OCI-LY3 (cell line): ENCODE results near the gene SOX13.

Experiments
- H2AFZ ChIP-seq: fragments of 200-600, 300-600 bp; shearing (Covaris generic); 2 replicates; pipeline ENCODE4 v1.6.0; 2014; ENCODE audit warnings: antibody characterized with exemption, low read depth, low read length
- H3K27ac ChIP-seq: fragments of 200-600, 300-600 bp; sonication (generic); 2 replicates; pipeline ENCODE4 v1.5.1; 2014; ENCODE audit warnings: mild to moderate bottlenecking, low read length, moderate library complexity, mixed read lengths
- H3K27me3 ChIP-seq: fragments of 200-600, 300-600 bp; sonication (generic); 2 replicates; pipeline ENCODE4 v1.6.1; 2014; ENCODE audit warnings: low read depth, low read length, mixed read lengths
- H3K36me3 ChIP-seq: fragments of 200-600, 300-600 bp; sonication (generic); replicated peaks from 2 replicates; pipeline ENCODE3; 2014; ENCODE audit warnings: low read depth, low read length, mixed read lengths
- H3K4me1 ChIP-seq: fragments of 300-600, 200-600 bp; sonication (generic); 2 replicates; pipeline ENCODE4 v1.6.1; 2014; ENCODE audit warnings: low read length, mixed read lengths
- H3K4me2 ChIP-seq: fragments of 200-600, 300-600 bp; sonication (generic); 2 replicates; pipeline ENCODE4 v1.6.1; 2014; ENCODE audit warnings: low read length, mixed read lengths
- H3K4me3 ChIP-seq: fragments of 300-600, 200-600 bp; sonication (generic); 2 replicates; pipeline ENCODE4 v1.5.1; 2014; ENCODE audit warnings: antibody characterized with exemption, mild to moderate bottlenecking, low read length, moderate library complexity
- H3K79me2 ChIP-seq: fragments of 300-600, 200-600 bp; shearing (Covaris generic); 2 replicates; pipeline ENCODE4 v1.6.1; 2014; ENCODE audit warnings: mild to moderate bottlenecking, low read length, mixed read lengths
- H3K9ac ChIP-seq: fragments of 300-600, 200-600 bp; shearing (Covaris generic); 2 replicates; pipeline ENCODE4 v1.6.0; 2014; ENCODE audit warnings: mild to moderate bottlenecking, low read length, moderate library complexity
- H3K9me3 ChIP-seq: fragments of 200-600, 300-600 bp; shearing (Covaris generic); 2 replicates; pipeline ENCODE4 v1.6.1; 2014; ENCODE audit warnings: low read length, mixed read lengths; ENCODE audit not compliant: insufficient read depth
- H4K20me1 ChIP-seq: fragments of 200-600, 300-600 bp; sonication (generic); 2 replicates; pipeline ENCODE4 v1.6.1; 2016; ENCODE audit warnings: low read length, mixed read lengths; ENCODE audit not compliant: insufficient read depth
- CTCF ChIP-seq: fragments of 200-600, 300-600 bp; sonication (generic); IDR thresholded peaks from 2 replicates; pipeline ENCODE4 v1.5.1; 2014; ENCODE audit warnings: antibody characterized with exemption, low read length, low read depth
- EZH2phosphoT487 ChIP-seq: fragments of 200-600 bp; shearing (Covaris generic); IDR thresholded peaks from 2 replicates; pipeline ENCODE4 v1.6.1; 2018; ENCODE audit warnings: antibody characterized with exemption, mixed run types, low read depth

Gene SOX13

GRCh38 chr1:204110894-204111633, 38.1 kb downstream of the SOX13 start:
- H3K4me3 ChIP-seq = no peak overlapping the region
- no peak for TF ChIP-seq CTCF
- TF ChIP-seq EZH2phosphoT487 = no peak
- peaks cover 7% of the 10 kb centered on the region; the same call in 1 of the 2 replicates for H3K27me3 ChIP-seq
- H3K36me3 ChIP-seq = no peaks in the 10 kb centered on the region
- H3K79me2 ChIP-seq = no peaks in the 10 kb centered on the region
- H3K9me3 ChIP-seq = no peaks in the 10 kb centered on the region
- H2AFZ ChIP-seq = no peak overlapping the region
- H3K4me1 ChIP-seq = peaks cover 8% of the 10 kb centered on the region
- H3K4me2 ChIP-seq = no peak overlapping the region
- H3K9ac ChIP-seq = no peak overlapping the region
- no peak overlapping the region for H3K27ac ChIP-seq
- H4K20me1 ChIP-seq = no peaks in the 10 kb centered on the region

GRCh38 chr1:204112876-204113730, 40.2 kb downstream of the SOX13 start:
- H3K4me1 ChIP-seq = peaks cover 8% of the 10 kb centered on the region
- no peaks in the 10 kb centered on the region for H3K9me3 ChIP-seq
- H3K27ac ChIP-seq = no peak overlapping the region
- H3K9ac ChIP-seq = no peak overlapping the region
- H2AFZ ChIP-seq = no peak overlapping the region
- H4K20me1 ChIP-seq = no peaks in the 10 kb centered on the region
- no peaks in the 10 kb centered on the region for H3K27me3 ChIP-seq
- TF ChIP-seq EZH2phosphoT487 = no peak
- no peak for TF ChIP-seq CTCF
- H3K4me2 ChIP-seq = no peak overlapping the region
- no peak overlapping the region for H3K4me3 ChIP-seq
- H3K36me3 ChIP-seq = no peaks in the 10 kb centered on the region
- no peaks in the 10 kb centered on the region for H3K79me2 ChIP-seq

- Histone ChIP-seq H3K27ac (no peak overlapping the region), H3K4me3 (no peak overlapping the region), H3K9me3 (no peaks in the 10 kb centered on the region), H3K9ac (no peak overlapping the region), H4K20me1 (no peaks in the 10 kb centered on the region), H3K4me2 (no peak overlapping the region), H3K36me3 (no peaks in the 10 kb centered on the region), H3K27me3 (no peaks in the 10 kb centered on the region), H3K79me2 (no peaks in the 10 kb centered on the region), H2AFZ (no peak overlapping the region), H3K4me1 (peaks cover 8% of the 10 kb centered on the region)
- no peak for TF ChIP-seq EZH2phosphoT487
- no peak for TF ChIP-seq CTCF
Measured at GRCh38 chr1:204113896-204114295, 41.0 kb downstream of the SOX13 start.

GRCh38 chr1:204114606-204115005, 41.7 kb downstream of the SOX13 start:
- peaks cover 8% of the 10 kb centered on the region for H3K4me1 ChIP-seq
- no peak overlapping the region for H3K27ac ChIP-seq
- H3K4me3 ChIP-seq = no peak overlapping the region
- no peaks in the 10 kb centered on the region for H3K79me2 ChIP-seq
- no peaks in the 10 kb centered on the region for H3K9me3 ChIP-seq
- TF ChIP-seq EZH2phosphoT487 (no peak), CTCF (no peak)
- H3K36me3 ChIP-seq = no peaks in the 10 kb centered on the region
- no peak overlapping the region for H3K4me2 ChIP-seq
- H3K27me3 ChIP-seq = no peaks in the 10 kb centered on the region
- H3K9ac ChIP-seq = no peak overlapping the region
- H4K20me1 ChIP-seq = no peaks in the 10 kb centered on the region
- H2AFZ ChIP-seq = no peak overlapping the region
